Measurements from ENCODE around the gene NACA2.

Gene NACA2

GRCh38 chr17:61591018-61591417, at the start of gene NACA2:
Gene NACA2, minus strand, starts transcription at chr17:61591219. Its CDS starts 39 bp downstream, at chr17:61591180.
- ChIA-PET CTCF (no interaction called here), POLR2A (ENCODE audit: low non-redundant PET) (no interaction called here)
- TF ChIP-seq CTCF (conservative IDR thresholded peaks at IDR 0.05; ENCODE audit: low read depth): no peak
- no peak within 1 kb of the TSS for H3K27ac ChIP-seq
- no peak for DNase-seq (ENCODE audit: low spot score)

DNA sequence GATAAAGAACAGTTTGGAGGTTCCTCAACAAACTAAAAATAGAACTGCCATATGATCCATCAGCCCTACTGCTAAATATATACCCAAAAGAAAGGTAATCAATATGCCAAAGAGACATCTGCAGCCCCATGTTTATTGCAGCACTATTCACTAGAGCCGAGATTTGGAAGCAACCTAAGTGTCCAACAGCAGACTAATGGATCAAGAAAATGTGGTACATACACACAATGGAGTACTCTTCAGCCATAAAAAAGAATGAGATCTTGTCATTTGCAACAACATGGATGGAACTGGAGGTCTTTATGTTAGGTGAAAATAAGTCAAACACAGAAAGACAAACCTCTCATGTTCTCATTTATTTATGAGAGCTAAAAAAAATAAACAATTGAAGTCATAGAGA, 48.8 kb upstream of the NACA2 start:
- ChIA-PET POLR2A (ENCODE audit: low non-redundant PET) (no interaction called here), CTCF (interaction anchor here (0.5 kb wide), 1 partner anchor 74 kb away, joined by 4 read pairs; no protein-coding TSS in a partner anchor)
- H3K27ac ChIP-seq: no peak overlapping the region
- TF ChIP-seq CTCF (conservative IDR thresholded peaks at IDR 0.05; ENCODE audit: low read depth): no peak
- DNase-seq (ENCODE audit: low spot score): no peak

- H3K27ac ChIP-seq: no peak overlapping the region
- ChIA-PET POLR2A (ENCODE audit: low non-redundant PET) (no interaction called here), CTCF (no interaction called here)
- TF ChIP-seq CTCF (conservative IDR thresholded peaks at IDR 0.05; ENCODE audit: low read depth): no peak
- DNase-seq (ENCODE audit: low spot score): no peak
These were observed 47.1 kb upstream of the NACA2 start for GRCh38 chr17:61638087-61638486.

DNA sequence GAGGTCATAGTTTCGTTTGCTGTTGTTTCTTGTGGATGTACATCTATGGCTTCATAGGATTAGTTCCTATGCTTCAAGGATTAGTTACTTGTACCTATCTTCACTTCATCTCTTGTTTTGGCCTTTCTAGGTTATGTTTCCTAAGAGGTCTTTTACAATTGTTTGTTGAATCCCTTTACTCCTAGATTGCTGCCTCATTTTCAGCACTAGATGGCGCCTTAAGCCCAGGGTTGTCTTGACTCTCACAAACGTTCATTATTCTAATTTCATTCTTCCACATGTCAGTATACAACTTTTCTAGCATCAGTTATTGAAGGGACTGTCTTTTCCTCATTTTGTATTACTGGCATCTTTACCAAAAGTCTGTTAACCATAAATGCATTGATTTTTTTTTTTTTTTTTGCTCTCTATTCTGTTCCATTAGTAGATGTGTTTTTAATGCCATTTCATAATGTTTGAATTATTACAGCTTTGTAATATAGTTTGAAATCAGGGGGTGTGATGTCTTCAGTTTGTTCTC, 45.0 kb upstream of the NACA2 start:
- no peak overlapping the region for H3K27ac ChIP-seq
- DNase-seq (ENCODE audit: low spot score): peak; percentile 16
- ChIA-PET CTCF (no interaction called here), POLR2A (ENCODE audit: low non-redundant PET) (no interaction called here)
- TF ChIP-seq CTCF (conservative IDR thresholded peaks at IDR 0.05; ENCODE audit: low read depth): peak; percentile 86

DNA sequence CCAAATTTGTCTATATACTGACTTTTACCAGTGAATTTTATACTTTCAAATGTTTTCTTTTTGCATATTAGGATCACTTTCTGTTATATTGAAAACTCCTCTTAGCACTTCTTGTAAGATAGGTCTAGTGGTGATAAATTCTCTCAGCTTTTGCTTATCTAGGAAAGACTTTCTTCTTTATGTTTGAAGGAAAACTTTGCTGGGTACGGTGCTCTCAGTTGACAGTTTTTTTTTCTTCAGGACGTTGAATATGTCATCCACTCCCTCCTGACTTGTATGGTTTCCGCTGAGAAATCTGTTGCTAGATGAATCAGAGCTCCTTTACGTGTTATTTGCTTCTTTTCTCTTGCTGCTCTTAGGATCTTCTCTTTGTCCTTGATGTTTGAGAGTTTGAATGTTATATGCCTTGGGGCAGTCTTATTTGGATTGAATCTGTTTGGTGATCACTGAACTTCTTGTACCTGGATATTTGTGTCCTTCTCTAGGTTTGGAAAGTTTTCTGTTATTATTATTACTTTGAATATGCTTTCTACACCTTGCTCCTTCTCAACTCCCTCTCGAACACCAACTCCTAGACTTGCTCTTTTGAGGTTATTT, 44.0 kb upstream of the NACA2 start:
- ChIA-PET CTCF (interaction anchor here (0.6 kb wide), 1 partner anchor 17 kb away, joined by 5 read pairs; no protein-coding TSS in a partner anchor), POLR2A (ENCODE audit: low non-redundant PET) (no interaction called here)
- no peak for DNase-seq (ENCODE audit: low spot score)
- TF ChIP-seq CTCF (conservative IDR thresholded peaks at IDR 0.05; ENCODE audit: low read depth): no peak
- H3K27ac ChIP-seq: no peak overlapping the region

GRCh38 chr17:61634011-61634539, 43.1 kb upstream of the NACA2 start:
- CTCF ChIA-PET: interaction anchor here (1.0 kb wide), 1 partner anchor 202 kb away, joined by 3 read pairs; no protein-coding TSS in a partner anchor
- POLR2A ChIA-PET (ENCODE audit: low non-redundant PET): no interaction called here
- DNase-seq (ENCODE audit: low spot score): no peak
- H3K27ac ChIP-seq: no peak overlapping the region
- TF ChIP-seq CTCF (conservative IDR thresholded peaks at IDR 0.05; ENCODE audit: low read depth): no peak

Measured in RWPE1 (cell line).